ENCODE results near the gene CADPS.

DNA sequence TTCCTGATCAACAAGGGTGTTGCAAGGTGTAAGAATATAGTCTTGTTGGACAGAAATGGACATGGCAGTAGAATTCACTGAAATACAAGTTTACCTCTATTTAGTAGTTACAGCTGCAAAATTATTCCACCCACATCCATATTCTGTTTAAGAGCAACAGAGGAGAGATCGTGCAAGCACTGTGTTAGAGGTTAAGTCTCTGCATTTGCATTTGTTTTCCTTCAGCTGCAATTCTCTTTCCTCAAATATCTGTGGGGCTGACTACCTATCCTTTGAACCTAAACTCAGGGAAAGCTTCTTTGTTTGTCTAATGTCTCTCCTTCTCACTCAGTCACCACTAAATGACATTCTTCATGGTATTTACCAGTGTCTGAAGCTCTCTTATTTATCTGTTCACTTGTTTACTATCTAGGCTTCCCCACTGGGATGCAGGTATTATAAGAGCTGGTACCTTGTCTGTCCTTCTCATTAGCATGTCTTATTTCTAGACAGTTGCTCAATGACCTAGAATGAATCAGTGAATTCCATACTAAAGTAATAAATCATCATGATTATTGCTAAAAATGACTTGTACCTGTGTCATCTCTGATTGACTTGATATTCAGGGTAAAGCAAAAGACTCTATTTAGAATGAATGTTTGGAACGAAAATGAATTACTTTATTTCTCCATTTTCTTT, 326.5 kb downstream of the CADPS start:
- TF ChIP-seq EP300 (conservative IDR thresholded peaks at IDR 0.05; ENCODE audit: poor library complexity, severe bottlenecking) (no peak), POLR2AphosphoS5 (IDR thresholded peaks at IDR 0.05) (no peak), EZH2 (IDR thresholded peaks at IDR 0.05; ENCODE audit: borderline replicate concordance, insufficient read depth, low read length, poor library complexity, severe bottlenecking) (no peak), RAD21 (conservative IDR thresholded peaks at IDR 0.05) (no peak)
- TF ChIP-seq, protein P1, sequence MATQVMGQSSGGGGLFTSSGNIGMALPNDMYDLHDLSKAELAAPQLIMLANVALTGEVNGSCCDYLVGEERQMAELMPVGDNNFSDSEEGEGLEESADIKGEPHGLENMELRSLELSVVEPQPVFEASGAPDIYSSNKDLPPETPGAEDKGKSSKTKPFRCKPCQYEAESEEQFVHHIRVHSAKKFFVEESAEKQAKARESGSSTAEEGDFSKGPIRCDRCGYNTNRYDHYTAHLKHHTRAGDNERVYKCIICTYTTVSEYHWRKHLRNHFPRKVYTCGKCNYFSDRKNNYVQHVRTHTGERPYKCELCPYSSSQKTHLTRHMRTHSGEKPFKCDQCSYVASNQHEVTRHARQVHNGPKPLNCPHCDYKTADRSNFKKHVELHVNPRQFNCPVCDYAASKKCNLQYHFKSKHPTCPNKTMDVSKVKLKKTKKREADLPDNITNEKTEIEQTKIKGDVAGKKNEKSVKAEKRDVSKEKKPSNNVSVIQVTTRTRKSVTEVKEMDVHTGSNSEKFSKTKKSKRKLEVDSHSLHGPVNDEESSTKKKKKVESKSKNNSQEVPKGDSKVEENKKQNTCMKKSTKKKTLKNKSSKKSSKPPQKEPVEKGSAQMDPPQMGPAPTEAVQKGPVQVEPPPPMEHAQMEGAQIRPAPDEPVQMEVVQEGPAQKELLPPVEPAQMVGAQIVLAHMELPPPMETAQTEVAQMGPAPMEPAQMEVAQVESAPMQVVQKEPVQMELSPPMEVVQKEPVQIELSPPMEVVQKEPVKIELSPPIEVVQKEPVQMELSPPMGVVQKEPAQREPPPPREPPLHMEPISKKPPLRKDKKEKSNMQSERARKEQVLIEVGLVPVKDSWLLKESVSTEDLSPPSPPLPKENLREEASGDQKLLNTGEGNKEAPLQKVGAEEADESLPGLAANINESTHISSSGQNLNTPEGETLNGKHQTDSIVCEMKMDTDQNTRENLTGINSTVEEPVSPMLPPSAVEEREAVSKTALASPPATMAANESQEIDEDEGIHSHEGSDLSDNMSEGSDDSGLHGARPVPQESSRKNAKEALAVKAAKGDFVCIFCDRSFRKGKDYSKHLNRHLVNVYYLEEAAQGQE (IDR thresholded peaks at IDR 0.05; ENCODE audit: borderline replicate concordance) = no peak
- TF ChIP-seq, protein P2, sequence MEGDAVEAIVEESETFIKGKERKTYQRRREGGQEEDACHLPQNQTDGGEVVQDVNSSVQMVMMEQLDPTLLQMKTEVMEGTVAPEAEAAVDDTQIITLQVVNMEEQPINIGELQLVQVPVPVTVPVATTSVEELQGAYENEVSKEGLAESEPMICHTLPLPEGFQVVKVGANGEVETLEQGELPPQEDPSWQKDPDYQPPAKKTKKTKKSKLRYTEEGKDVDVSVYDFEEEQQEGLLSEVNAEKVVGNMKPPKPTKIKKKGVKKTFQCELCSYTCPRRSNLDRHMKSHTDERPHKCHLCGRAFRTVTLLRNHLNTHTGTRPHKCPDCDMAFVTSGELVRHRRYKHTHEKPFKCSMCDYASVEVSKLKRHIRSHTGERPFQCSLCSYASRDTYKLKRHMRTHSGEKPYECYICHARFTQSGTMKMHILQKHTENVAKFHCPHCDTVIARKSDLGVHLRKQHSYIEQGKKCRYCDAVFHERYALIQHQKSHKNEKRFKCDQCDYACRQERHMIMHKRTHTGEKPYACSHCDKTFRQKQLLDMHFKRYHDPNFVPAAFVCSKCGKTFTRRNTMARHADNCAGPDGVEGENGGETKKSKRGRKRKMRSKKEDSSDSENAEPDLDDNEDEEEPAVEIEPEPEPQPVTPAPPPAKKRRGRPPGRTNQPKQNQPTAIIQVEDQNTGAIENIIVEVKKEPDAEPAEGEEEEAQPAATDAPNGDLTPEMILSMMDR (IDR thresholded peaks at IDR 0.05; ENCODE audit: poor library complexity, severe bottlenecking) = no peak

Data from neural cell (in vitro differentiated cells).